Upper lobe of right lung (tissue), 1 donor: ENCODE data around the gene VWF. TPM values are rescaled to one million over a fixed set of nuclear protein-coding genes. Genes with fewer than 3 reads are reported as not detected.

Source experiments
- ATAC-seq: fragments of 200-7000 bp; cut with Tn5 transposase; one replicate; pipeline ENCODE4 v1.9.1; 2020; ENCODE audit warnings: mild to moderate bottlenecking, moderate library complexity
- DNase-seq: peaks from one replicate; pipeline ENCODE4 v3.0.0-alpha.2; 2020
- H3K27ac ChIP-seq: fragments of 200-600 bp; one replicate; pipeline ENCODE4 v1.8.0; 2022
- H3K27me3 ChIP-seq: fragments of 200-600 bp; one replicate; pipeline ENCODE4 v1.8.0; 2022; ENCODE audit warnings: mild to moderate bottlenecking
- H3K36me3 ChIP-seq: fragments of 200-600 bp; one replicate; pipeline ENCODE4 v1.8.0; 2022
- H3K4me1 ChIP-seq: fragments of 200-600 bp; one replicate; pipeline ENCODE4 v1.8.0; 2022
- H3K4me3 ChIP-seq: fragments of 200-600 bp; one replicate; pipeline ENCODE4 v1.8.0; 2022; ENCODE audit warnings: mild to moderate bottlenecking
- H3K9me3 ChIP-seq: fragments of 200-600 bp; one replicate; pipeline ENCODE4 v1.8.0; 2022
- CTCF ChIP-seq: fragments of 200-600 bp; IDR thresholded peaks from one replicate; pipeline ENCODE4 v1.8.0; 2022; ENCODE audit warnings: antibody characterized with exemption
- intact Hi-C: fragments of 100-400 bp; cut with DNase I; formaldehyde crosslinking; loops from one replicate; pipeline ENCODE4 v1.11.0; 2022
- total RNA-seq: library from RNA; stranded (reverse); fragmentation: NEBNext Ultra II Directional; extraction: Animal tissue kit (Norgen Biotek cat#: 25700); gene quantifications from one replicate; pipeline ENCODE4 v1.2.1, GENCODE V29; 2021
- donor health status: DM: no; HTN: yes; CAD: no; lungs with severe emphysema.

The VWF gene
- total RNA-seq, 1 donor from 2014 or later: 729 TPM

- Histone ChIP-seq H3K4me3 (no peak overlapping the region), H3K36me3 (no peaks in the 10 kb centered on the region), H3K4me1 (peaks cover 28% of the 10 kb centered on the region), H3K27me3 (no peaks in the 10 kb centered on the region), H3K27ac (no peak overlapping the region), H3K9me3 (no peaks in the 10 kb centered on the region)
- no peak for TF ChIP-seq CTCF
- DNase-seq: no peak
- no peak for ATAC-seq
- intact Hi-C loops: no loop called here
Measured at GRCh38 chr12:6077692-6078083, 46.8 kb downstream of the VWF start.

- H3K27ac ChIP-seq: no peak overlapping the region
- intact Hi-C loops: no loop called here
- no peaks in the 10 kb centered on the region for H3K9me3 ChIP-seq
- no peak for TF ChIP-seq CTCF
- H3K27me3 ChIP-seq: no peaks in the 10 kb centered on the region
- peaks cover 28% of the 10 kb centered on the region for H3K4me1 ChIP-seq
- no peak for DNase-seq
- ATAC-seq: no peak
- H3K36me3 ChIP-seq: no peaks in the 10 kb centered on the region
- H3K4me3 ChIP-seq: no peak overlapping the region
Measured at GRCh38 chr12:6076776-6077691, 47.4 kb downstream of the VWF start.

DNA sequence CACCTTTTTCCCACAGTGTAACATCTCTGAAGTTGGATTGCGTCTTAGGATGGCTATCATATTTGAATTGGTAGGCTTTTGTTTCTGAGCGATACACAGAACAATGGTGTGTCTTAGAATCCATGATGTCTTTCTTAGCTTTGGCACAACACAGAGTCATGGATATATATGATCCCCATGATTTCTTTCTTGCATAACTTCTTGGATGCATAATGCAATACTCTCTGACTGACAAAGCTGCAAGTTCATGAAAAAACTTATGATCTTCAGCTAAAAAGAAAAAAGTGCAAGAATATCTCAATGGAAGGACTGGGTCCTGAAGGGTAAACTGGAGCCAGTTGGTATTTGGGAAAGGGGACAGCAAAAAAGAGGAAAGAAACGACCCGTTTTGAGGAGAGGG is 48.1 kb downstream of the VWF start:
- DNase-seq (no peak), ATAC-seq (no peak)
- Histone ChIP-seq H3K4me1 (peaks cover 28% of the 10 kb centered on the region), H3K4me3 (no peak overlapping the region), H3K27me3 (no peaks in the 10 kb centered on the region), H3K27ac (no peak overlapping the region), H3K36me3 (no peaks in the 10 kb centered on the region), H3K9me3 (no peaks in the 10 kb centered on the region)
- TF ChIP-seq CTCF: no peak
- intact Hi-C loops: no loop called here

DNA sequence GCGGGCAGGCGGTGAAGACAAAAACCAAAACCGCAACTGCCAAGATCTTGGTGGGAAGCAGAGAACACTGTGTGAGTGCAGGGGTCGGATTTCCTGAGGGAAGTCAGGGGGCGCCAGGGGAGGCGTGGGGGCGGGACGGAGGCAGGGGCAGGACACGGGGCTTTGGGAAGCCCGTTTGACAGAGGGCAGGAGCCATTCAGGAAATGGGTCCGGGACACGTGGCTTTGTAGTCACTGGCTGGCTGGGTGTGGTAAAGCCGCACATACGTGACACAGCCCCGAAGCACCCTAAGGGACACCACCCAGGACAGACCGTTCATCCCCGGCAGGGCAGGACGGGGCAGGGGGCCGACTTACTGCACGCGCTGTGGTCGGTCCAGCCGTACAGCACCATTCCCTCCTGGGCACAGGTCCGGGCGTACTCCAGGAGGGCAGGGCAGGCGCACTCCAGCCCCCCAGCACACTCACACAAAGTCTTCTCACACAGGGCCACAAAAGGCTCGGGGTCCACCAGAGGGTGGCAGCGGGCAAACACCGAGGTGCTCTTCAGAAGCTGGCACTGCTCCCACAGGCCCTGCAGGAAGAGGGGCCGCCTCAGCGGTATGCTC is 49.4 kb downstream of the VWF start:
- no peaks in the 10 kb centered on the region for H3K36me3 ChIP-seq
- H3K4me1 ChIP-seq: peaks cover 32% of the 10 kb centered on the region
- peak; percentile 76 for DNase-seq
- H3K9me3 ChIP-seq: no peaks in the 10 kb centered on the region
- no peak for TF ChIP-seq CTCF
- peak overlapping the region; percentile 28 for H3K4me3 ChIP-seq
- intact Hi-C loops: no loop called here
- peak overlapping the region; percentile 63 for H3K27ac ChIP-seq
- peak; percentile 80 for ATAC-seq
- no peaks in the 10 kb centered on the region for H3K27me3 ChIP-seq

GRCh38 chr12:6074427-6074826 is 50.0 kb downstream of the VWF start:
- no peak for DNase-seq
- H3K36me3 ChIP-seq: no peaks in the 10 kb centered on the region
- intact Hi-C loops: no loop called here
- H3K4me1 ChIP-seq: peaks cover 39% of the 10 kb centered on the region
- peak overlapping the region; percentile 28 for H3K4me3 ChIP-seq
- no peaks in the 10 kb centered on the region for H3K9me3 ChIP-seq
- no peak for ATAC-seq
- H3K27me3 ChIP-seq: no peaks in the 10 kb centered on the region
- TF ChIP-seq CTCF: no peak
- peak overlapping the region; percentile 63 for H3K27ac ChIP-seq
